ENCODE measurements around the gene CHRNA4. TPM values are rescaled to one million over a fixed set of nuclear protein-coding genes. Genes with fewer than 3 reads are reported as not detected.
"Not testable (repeated sequence)": the region's sequence is repeated elsewhere in the genome, so short reads cannot be mapped to it uniquely, and the experiment has no call there.

Gene CHRNA4
- total RNA-seq, 1 donor from 2014 or later, result 1.8 TPM

DNA sequence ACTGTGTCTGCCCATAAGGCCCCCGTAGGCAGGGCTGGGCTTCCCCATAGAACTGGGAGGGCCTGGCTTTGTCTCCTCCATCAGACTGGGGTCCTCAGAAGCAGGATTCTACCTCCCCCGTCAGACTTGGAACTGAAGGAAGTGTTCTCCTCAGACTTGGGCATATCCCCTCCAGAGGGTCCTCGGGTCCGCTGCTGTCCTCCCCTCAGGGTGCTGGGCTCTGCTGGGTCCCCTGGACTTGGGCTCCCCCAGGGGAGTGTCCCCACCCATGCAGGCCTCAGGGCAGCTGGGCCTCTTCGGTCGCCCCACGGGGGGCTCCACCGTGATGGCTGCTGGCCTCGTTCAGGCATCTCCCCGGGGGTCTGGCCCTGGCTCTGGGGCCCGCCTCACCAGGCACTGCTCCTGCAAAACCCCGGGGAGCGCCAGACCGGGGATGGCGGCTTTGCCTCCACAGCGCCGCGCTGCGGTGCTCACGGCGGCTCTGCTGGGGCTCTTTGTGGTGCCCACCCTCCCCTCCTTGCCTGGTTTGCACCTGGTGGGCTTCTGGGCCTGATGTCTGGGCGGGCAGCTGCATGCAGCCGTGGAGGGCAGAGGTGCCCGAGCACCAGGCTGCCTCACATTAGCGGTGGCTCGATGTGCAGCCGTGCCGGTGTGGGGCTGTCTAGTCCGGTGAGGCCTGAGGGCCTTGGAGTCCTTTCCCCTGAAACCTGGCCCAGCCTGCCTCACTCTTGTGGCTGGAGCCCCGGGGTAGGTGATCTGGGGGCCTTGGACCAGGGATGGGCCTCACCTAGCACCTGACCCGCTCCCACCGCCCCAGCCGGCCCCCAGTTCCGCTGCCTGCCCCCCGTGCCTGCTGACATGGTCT, 54.2 kb downstream of the CHRNA4 start:
- Mint-ChIP-seq H3K36me3 (no peaks in the 10 kb centered on the region), H3K27ac (no peak overlapping the region), H3K4me3 (no peak overlapping the region), H3K9me3 (no peaks in the 10 kb centered on the region), H3K4me1 (ENCODE audit: unreplicated experiment) (peaks cover 3% of the 10 kb centered on the region), H3K27me3 (peaks cover 9% of the 10 kb centered on the region)
- no peak for DNase-seq (ENCODE audit: extremely low spot score, unreplicated experiment)
- TF ChIP-seq, protein P1, sequence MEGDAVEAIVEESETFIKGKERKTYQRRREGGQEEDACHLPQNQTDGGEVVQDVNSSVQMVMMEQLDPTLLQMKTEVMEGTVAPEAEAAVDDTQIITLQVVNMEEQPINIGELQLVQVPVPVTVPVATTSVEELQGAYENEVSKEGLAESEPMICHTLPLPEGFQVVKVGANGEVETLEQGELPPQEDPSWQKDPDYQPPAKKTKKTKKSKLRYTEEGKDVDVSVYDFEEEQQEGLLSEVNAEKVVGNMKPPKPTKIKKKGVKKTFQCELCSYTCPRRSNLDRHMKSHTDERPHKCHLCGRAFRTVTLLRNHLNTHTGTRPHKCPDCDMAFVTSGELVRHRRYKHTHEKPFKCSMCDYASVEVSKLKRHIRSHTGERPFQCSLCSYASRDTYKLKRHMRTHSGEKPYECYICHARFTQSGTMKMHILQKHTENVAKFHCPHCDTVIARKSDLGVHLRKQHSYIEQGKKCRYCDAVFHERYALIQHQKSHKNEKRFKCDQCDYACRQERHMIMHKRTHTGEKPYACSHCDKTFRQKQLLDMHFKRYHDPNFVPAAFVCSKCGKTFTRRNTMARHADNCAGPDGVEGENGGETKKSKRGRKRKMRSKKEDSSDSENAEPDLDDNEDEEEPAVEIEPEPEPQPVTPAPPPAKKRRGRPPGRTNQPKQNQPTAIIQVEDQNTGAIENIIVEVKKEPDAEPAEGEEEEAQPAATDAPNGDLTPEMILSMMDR (conservative IDR thresholded peaks at IDR 0.05), result no peak

GRCh38 chr20:63305933-63306672, 55.0 kb downstream of the CHRNA4 start:
- H3K36me3 Mint-ChIP-seq; H3K9me3 Mint-ChIP-seq; H3K27ac Mint-ChIP-seq; H3K4me1 Mint-ChIP-seq (ENCODE audit: unreplicated experiment); H3K4me3 Mint-ChIP-seq; DNase-seq (ENCODE audit: extremely low spot score, unreplicated experiment): not testable (repeated sequence)
- peaks cover 17% of the 10 kb centered on the region for H3K27me3 Mint-ChIP-seq

DNA sequence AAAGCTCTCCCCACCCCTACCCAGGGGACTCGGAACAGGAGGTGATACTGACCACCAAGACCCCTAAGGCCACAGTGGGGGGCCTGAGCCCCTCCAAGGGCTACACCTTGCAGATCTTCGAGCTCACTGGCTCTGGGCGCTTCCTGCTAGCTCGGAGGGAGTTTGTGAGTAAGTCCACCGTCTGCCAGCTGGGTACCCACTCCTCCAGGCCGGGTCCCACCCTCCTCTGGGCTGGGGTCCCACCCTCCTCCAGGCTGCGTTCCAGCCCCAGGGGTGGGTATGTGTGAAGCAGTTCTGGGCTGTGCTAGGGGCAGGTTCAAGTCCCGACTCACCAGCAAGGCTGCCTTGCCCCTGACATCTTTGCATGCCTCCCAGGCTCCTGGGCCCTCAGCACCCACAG, 55.8 kb downstream of the CHRNA4 start:
- Mint-ChIP-seq H3K4me3 (no peak overlapping the region), H3K36me3 (no peaks in the 10 kb centered on the region), H3K9me3 (no peaks in the 10 kb centered on the region), H3K4me1 (ENCODE audit: unreplicated experiment) (peaks cover 3% of the 10 kb centered on the region), H3K27me3 (peaks cover 23% of the 10 kb centered on the region), H3K27ac (no peak overlapping the region)
- TF ChIP-seq, protein P1 (conservative IDR thresholded peaks at IDR 0.05), result no peak
- no peak for DNase-seq (ENCODE audit: extremely low spot score, unreplicated experiment)

- no peak for DNase-seq (ENCODE audit: extremely low spot score, unreplicated experiment)
- Mint-ChIP-seq H3K36me3 (no peaks in the 10 kb centered on the region), H3K4me1 (ENCODE audit: unreplicated experiment) (peaks cover 3% of the 10 kb centered on the region), H3K27ac (no peak overlapping the region), H3K4me3 (no peak overlapping the region), H3K9me3 (no peaks in the 10 kb centered on the region), H3K27me3 (peaks cover 35% of the 10 kb centered on the region)
- TF ChIP-seq, protein P1 (conservative IDR thresholded peaks at IDR 0.05), result no peak
These were observed 58.0 kb downstream of the CHRNA4 start for GRCh38 chr20:63303095-63303666.

- no peak overlapping the region for H3K4me3 Mint-ChIP-seq
- TF ChIP-seq, protein P1 (conservative IDR thresholded peaks at IDR 0.05), result no peak
- DNase-seq (ENCODE audit: extremely low spot score, unreplicated experiment), result no peak
- H3K27ac Mint-ChIP-seq, result no peak overlapping the region
- peaks cover 35% of the 10 kb centered on the region for H3K27me3 Mint-ChIP-seq
- H3K4me1 Mint-ChIP-seq (ENCODE audit: unreplicated experiment), result peaks cover 3% of the 10 kb centered on the region
- no peaks in the 10 kb centered on the region for H3K36me3 Mint-ChIP-seq
- H3K9me3 Mint-ChIP-seq, result no peaks in the 10 kb centered on the region
These were observed 59.5 kb downstream of the CHRNA4 start for GRCh38 chr20:63301671-63302070.

All from type B pancreatic cell (in vitro differentiated cells).